ENCODE results near the gene HOXB8. TPM values are rescaled to one million over a fixed set of nuclear protein-coding genes. Genes with fewer than 3 reads are reported as not detected.

Gene HOXB8
- total RNA-seq, 3 donors from 2014 or later, result 0.59 to 4.6 (median 4.6) TPM

DNA sequence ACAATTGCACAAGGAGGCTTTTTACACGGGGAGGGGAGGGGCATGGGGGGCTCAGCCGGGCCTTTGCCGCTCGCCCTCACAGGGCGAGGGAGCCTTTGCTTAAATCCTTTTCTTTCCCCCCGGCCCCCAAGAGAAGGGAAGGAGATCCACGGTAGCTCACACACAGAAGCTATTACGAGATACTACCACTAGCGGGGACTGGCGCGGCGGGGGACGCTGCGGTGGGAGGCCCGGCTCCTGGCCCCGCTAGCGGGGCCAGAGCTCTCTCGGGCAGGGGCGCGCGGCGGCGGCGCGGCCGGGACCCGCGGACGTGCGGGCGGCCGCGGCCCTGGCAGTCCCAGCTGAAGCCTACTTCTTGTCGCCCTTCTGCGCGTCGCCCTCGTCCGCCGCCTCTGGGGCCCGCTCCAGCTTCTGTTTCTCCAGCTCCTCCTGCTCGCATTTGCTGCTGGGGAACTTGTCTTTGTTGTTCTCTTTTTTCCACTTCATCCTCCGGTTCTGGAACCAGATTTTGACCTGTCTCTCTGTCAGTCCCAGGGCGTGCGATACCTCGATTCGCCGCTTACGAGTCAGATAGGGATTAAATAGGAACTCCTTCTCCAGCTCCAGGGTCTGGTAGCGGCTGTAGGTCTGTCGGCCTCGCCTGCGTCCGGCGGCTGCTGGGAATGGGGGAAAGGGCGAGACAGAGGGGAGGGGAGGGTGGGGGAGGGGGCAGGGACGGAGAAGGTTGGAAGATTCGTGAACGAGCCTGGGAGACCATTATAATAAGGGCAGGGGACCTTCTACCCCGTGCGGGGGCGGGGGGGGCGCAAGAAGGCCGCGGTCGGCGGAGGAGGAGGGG is 2.0 kb downstream of the HOXB8 start:
- TF ChIP-seq POLR2AphosphoS5 (IDR thresholded peaks at IDR 0.05) (no peak), POLR2A (IDR thresholded peaks at IDR 0.05) (no peak)
- TF ChIP-seq, protein P1, sequence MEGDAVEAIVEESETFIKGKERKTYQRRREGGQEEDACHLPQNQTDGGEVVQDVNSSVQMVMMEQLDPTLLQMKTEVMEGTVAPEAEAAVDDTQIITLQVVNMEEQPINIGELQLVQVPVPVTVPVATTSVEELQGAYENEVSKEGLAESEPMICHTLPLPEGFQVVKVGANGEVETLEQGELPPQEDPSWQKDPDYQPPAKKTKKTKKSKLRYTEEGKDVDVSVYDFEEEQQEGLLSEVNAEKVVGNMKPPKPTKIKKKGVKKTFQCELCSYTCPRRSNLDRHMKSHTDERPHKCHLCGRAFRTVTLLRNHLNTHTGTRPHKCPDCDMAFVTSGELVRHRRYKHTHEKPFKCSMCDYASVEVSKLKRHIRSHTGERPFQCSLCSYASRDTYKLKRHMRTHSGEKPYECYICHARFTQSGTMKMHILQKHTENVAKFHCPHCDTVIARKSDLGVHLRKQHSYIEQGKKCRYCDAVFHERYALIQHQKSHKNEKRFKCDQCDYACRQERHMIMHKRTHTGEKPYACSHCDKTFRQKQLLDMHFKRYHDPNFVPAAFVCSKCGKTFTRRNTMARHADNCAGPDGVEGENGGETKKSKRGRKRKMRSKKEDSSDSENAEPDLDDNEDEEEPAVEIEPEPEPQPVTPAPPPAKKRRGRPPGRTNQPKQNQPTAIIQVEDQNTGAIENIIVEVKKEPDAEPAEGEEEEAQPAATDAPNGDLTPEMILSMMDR (IDR thresholded peaks at IDR 0.05), result peak in 1 of 3 donors; percentile 34
- no peaks in the 10 kb centered on the region for H3K9me3 ChIP-seq
- H3K4me3 ChIP-seq, result peak overlapping the region; percentile 54 to 78 (median 68)
- no peak for DNase-seq (ENCODE audit: low spot score in 2 of 2)
- H3K27ac ChIP-seq, result peak overlapping the region in 1 of 2 donors; percentile 48
- H3K36me3 ChIP-seq, result no peaks in the 10 kb centered on the region
- peaks cover 19 to 99% of the 10 kb centered on the region in 2 donors for H3K27me3 ChIP-seq
- H3K4me1 ChIP-seq, result no peaks in the 10 kb centered on the region
- intact Hi-C loops (cut with DNase I; ENCODE audit: low total_unique reads), result no loop called here

DNA sequence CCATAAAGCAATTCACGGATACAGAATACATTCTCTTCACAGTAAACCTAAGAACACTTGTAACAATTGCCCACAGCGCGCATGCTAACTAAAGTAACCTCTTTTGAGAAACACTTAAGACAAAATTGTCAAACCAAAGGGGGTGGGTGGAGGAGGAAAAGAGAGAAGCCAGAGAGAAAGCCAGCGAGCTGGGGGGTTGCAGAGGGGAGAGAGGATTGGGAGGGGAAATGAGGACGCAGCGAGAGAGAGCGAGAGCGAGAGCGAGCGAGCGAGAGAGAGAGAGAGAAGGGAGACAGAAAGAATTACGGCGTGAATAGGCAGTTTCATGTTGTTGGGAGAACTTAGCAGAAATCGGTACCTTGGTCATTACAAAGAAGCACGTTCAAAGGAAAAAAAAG is 2.6 kb downstream of the HOXB8 start:
- H3K9me3 ChIP-seq, result no peaks in the 10 kb centered on the region
- peak overlapping the region; percentile 54 to 78 (median 68) for H3K4me3 ChIP-seq
- no peak overlapping the region for H3K27ac ChIP-seq
- DNase-seq (ENCODE audit: low spot score in 2 of 2), result no peak
- TF ChIP-seq POLR2A (IDR thresholded peaks at IDR 0.05) (no peak), POLR2AphosphoS5 (IDR thresholded peaks at IDR 0.05) (no peak)
- TF ChIP-seq, protein P1 (IDR thresholded peaks at IDR 0.05), result no peak
- intact Hi-C loops (cut with DNase I; ENCODE audit: low total_unique reads), result no loop called here
- H3K36me3 ChIP-seq, result no peaks in the 10 kb centered on the region
- peaks cover 19 to 97% of the 10 kb centered on the region in 2 donors for H3K27me3 ChIP-seq
- no peaks in the 10 kb centered on the region for H3K4me1 ChIP-seq

DNA sequence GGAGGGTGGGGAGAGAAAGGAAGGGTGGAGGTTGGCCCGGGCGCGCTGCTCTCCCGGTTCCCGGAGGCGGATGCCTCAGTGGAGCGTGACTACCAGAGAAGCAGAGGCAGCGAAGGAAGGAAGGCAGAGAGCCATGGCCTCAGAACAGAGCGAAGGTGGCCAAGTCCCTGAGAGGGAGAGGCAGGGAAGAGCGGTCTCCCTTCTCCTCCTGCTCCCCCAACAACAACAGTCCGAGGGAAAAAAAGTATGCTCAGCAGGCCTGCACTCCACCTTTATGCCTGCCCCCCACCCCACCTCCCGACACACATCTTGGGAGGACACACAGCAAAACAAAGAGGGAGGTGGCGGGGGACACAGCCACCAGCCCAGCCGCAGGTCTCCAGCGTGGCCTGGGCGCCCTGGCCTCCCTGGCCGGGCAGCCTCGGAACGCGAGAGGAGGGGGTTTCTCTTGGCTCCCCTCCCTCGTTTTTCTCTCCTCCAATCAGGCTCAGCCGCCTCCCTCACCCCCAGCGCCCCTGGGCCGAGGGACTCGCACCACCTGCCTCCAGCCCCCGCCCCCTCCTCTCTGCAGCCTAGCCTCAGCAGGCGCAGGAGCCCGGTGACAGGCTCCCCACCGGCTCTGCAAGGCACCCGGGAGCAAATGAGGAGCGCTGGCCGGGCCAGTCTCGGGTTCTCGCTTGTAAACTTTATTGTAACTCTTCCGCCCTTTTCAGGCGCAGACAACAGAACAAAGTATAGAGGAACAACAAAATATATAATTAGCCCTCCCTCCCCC is 3.2 kb downstream of the HOXB8 start:
- intact Hi-C loops (cut with DNase I; ENCODE audit: low total_unique reads), result no loop called here
- no peaks in the 10 kb centered on the region for H3K9me3 ChIP-seq
- no peak for DNase-seq (ENCODE audit: low spot score in 2 of 2)
- peak overlapping the region in 1 of 2 donors; percentile 43 for H3K27ac ChIP-seq
- no peaks in the 10 kb centered on the region for H3K4me1 ChIP-seq
- TF ChIP-seq POLR2AphosphoS5 (IDR thresholded peaks at IDR 0.05), result no peak
- H3K27me3 ChIP-seq, result peaks cover 19 to 97% of the 10 kb centered on the region in 2 donors
- H3K36me3 ChIP-seq, result no peaks in the 10 kb centered on the region
- H3K4me3 ChIP-seq, result peak overlapping the region; percentile 54 to 78 (median 68)

DNA sequence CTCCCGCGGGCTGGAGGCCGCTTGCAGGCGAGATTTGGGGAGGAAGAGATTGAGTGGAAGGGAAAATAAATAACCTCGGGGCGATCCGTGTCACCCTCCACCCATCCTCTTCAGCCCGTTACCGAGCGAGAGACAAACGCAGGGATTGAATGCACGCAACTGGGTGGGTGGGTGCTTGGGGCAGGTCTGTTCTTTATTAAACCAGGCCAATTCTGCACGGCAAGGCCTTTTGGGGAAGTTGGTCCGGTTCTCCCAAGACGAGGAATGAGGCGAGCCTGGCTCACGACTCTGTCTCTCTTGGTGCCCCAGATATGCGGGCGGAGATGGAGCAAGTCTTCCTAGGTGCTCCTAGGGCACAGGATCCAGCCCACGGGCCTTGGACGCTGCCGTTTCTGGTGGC is 3.9 kb downstream of the HOXB8 start:
- peak overlapping the region in 1 of 2 donors; percentile 81 for H3K27ac ChIP-seq

More for the DNA sequence above, 3.9 kb downstream of the HOXB8 start:
- Histone ChIP-seq H3K36me3 (no peaks in the 10 kb centered on the region), H3K9me3 (no peaks in the 10 kb centered on the region), H3K4me1 (no peaks in the 10 kb centered on the region), H3K4me3 (peak overlapping the region; percentile 54 to 78 (median 68)), H3K27me3 (peaks cover 15 to 97% of the 10 kb centered on the region in 2 donors)
- no peak for DNase-seq (ENCODE audit: low spot score in 2 of 2)
- TF ChIP-seq POLR2A (IDR thresholded peaks at IDR 0.05) (no peak), POLR2AphosphoS5 (IDR thresholded peaks at IDR 0.05) (no peak)
- TF ChIP-seq, protein P1 (IDR thresholded peaks at IDR 0.05), result no peak
- intact Hi-C loops (cut with DNase I; ENCODE audit: low total_unique reads), result no loop called here

All from breast epithelium (tissue), 4 donors.